Thyroid gland (tissue), 4 donors: ENCODE data around the gene FBXL19. TPM values are rescaled to one million over a fixed set of nuclear protein-coding genes. Genes with fewer than 3 reads are reported as not detected.

Source experiments
- DNase-seq, 2 donors: peaks; one replicate each; pipeline ENCODE4 v3.0.0-alpha.2; 2019
- H3K27ac ChIP-seq, 3 donors: fragments of 200-600 bp; sonication (generic); 1 replicate in 2 of 3; 2 replicates in 1 of 3; pipeline ENCODE4 v1.5.1; 2016 to 2019; ENCODE audit warnings: mild to moderate bottlenecking in 1 of 3, moderate library complexity in 1 of 3
- H3K27me3 ChIP-seq: fragments of 200-600 bp; sonication (generic); one replicate; pipeline ENCODE4 v1.5.1; 2019
- H3K36me3 ChIP-seq, 2 donors: fragments of 200-600 bp; sonication (generic); one replicate each; pipeline ENCODE4 v1.5.1; 2016 to 2019
- H3K4me1 ChIP-seq, 2 donors: fragments of 200-600 bp; sonication (generic); one replicate each; pipeline ENCODE4 v1.5.1; 2017 to 2019
- H3K4me3 ChIP-seq, 3 donors: fragments of 200-600 bp; sonication (generic); replicated peaks in 1 of 3; 1 replicate in 2 of 3; 2 replicates in 1 of 3; pipeline ENCODE4 v1.5.1; 2016; ENCODE audit warnings: mild to moderate bottlenecking in 1 of 3
- H3K9me3 ChIP-seq: fragments of 200-600 bp; sonication (generic); one replicate; pipeline ENCODE4 v1.5.1; 2017
- POLR2A ChIP-seq, 2 donors: fragments of 450-650 bp; IDR thresholded peaks; one replicate each; pipeline ENCODE4 v1.6.1; 2017; ENCODE audit warnings: antibody characterized with exemption in 2 of 2, mild to moderate bottlenecking in 2 of 2, moderate library complexity in 1 of 2
- whole genome bisulfite sequencing, 2 donors: methylation state at CpG; one replicate each; pipeline ENCODE4 v1.1.5; 2017; 5-methylcytosine and 5-hydroxymethylcytosine counted together
- intact Hi-C: fragments of 100-400 bp; cut with DNase I; formaldehyde crosslinking; loops from one replicate; pipeline ENCODE4 v1.15.1; 2023
- total RNA-seq, 4 donors: library from RNA; depleted of rRNA; stranded (reverse); fragments of >200 nt; gene quantifications; one replicate each; pipeline ENCODE4 v1.2.3, GENCODE V29; 2016
- TF ChIP-seq, protein P1 (sequence below), 6 experiments: fragments of 200-600 bp in 3 of 6; fragments of 450-650 bp in 3 of 6; sonication (generic) in 3 of 6; IDR thresholded peaks; one replicate each; pipeline ENCODE4 v1.5.1; 2016 to 2019; ENCODE audit warnings: antibody characterized with exemption in 6 of 6, mild to moderate bottlenecking in 2 of 6, inconsistent platforms in 1 of 6, moderate library complexity in 1 of 6

Gene FBXL19
- total RNA-seq, 4 donors from 2014 or later: 11.7 to 24.0 (median 14.4) TPM

DNA sequence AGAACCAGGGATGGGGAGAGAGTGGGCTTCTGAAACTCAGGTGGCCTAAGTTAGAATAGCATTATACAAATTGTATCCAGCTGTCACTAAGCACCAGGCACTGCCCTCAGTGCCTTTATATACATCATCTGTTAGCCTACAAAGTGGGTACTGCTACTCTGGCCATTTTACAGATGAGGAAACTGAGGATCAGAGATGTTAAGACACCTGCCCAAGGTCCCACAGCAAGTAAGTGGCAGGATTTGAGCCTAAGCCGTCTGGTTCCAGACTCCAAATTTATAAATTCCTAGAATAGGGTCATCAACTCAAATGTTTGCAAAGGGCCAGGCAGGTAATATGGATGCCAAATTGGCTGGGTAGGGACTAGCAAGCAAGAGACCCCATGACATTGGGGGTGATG is 27.8 kb downstream of the FBXL19 start:
- Histone ChIP-seq H3K36me3 (no peaks in the 10 kb centered on the region), H3K27me3 (no peaks in the 10 kb centered on the region), H3K9me3 (no peaks in the 10 kb centered on the region), H3K4me3 (no peak overlapping the region), H3K27ac (peak overlapping the region in 2 of 3 donors; percentile 33 to 34), H3K4me1 (peaks cover 20 to 29% of the 10 kb centered on the region in 2 donors)
- TF ChIP-seq, protein P1, sequence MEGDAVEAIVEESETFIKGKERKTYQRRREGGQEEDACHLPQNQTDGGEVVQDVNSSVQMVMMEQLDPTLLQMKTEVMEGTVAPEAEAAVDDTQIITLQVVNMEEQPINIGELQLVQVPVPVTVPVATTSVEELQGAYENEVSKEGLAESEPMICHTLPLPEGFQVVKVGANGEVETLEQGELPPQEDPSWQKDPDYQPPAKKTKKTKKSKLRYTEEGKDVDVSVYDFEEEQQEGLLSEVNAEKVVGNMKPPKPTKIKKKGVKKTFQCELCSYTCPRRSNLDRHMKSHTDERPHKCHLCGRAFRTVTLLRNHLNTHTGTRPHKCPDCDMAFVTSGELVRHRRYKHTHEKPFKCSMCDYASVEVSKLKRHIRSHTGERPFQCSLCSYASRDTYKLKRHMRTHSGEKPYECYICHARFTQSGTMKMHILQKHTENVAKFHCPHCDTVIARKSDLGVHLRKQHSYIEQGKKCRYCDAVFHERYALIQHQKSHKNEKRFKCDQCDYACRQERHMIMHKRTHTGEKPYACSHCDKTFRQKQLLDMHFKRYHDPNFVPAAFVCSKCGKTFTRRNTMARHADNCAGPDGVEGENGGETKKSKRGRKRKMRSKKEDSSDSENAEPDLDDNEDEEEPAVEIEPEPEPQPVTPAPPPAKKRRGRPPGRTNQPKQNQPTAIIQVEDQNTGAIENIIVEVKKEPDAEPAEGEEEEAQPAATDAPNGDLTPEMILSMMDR (IDR thresholded peaks at IDR 0.05): no peak
- TF ChIP-seq POLR2A (IDR thresholded peaks at IDR 0.05): no peak
- DNase-seq: no peak
- intact Hi-C loops: no loop called here
- whole genome bisulfite sequencing, 2 donors: 60 to 84% methylated on average over 1 of the region's 1 CpG

DNA sequence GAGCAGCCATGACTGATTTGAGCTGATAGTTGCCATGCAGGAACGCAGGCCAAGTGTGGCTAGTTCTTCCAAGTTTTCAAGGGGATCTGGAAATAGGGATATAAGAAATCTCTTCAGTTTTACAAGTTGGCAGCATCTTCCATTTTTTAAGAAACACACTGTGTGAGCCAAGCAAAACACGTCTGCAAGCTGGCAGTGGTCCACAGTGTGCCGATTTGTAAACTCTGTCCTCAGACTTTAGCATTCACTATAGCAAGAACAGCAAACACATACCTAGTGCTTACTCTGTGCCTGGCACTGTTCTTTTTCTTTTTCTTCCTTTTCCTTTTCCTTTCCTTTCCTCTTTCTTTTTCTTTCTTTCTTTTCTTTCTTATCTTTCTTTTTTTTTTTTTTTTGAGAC is 28.4 kb downstream of the FBXL19 start:
- no peak overlapping the region for H3K4me3 ChIP-seq

DNA sequence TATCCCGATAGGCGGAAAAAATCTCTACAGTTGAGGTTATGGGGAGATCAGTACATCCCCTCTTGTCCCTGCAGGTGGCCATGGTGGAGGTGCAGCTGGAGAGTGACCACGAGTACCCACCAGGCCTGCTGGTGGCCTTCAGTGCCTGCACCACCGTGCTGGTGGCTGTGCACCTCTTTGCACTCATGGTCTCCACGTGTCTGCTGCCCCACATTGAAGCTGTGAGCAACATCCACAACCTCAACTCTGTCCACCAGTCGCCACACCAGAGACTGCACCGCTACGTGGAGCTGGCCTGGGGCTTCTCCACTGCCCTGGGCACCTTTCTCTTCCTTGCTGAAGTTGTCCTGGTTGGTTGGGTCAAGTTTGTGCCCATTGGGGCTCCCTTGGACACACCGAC is 29.7 kb downstream of the FBXL19 start:
- H3K9me3 ChIP-seq: no peaks in the 10 kb centered on the region
- WGBS, 2 donors: 86 to 87% methylated on average over 2 to 8 of the region's 9 CpGs
- DNase-seq: no peak
- intact Hi-C loops: no loop called here
- no peak for TF ChIP-seq POLR2A (IDR thresholded peaks at IDR 0.05)
- TF ChIP-seq, protein P1 (IDR thresholded peaks at IDR 0.05): no peak
- H3K4me1 ChIP-seq: peaks cover 24 to 25% of the 10 kb centered on the region in 2 donors
- no peak overlapping the region for H3K4me3 ChIP-seq
- no peaks in the 10 kb centered on the region for H3K36me3 ChIP-seq
- H3K27me3 ChIP-seq: no peaks in the 10 kb centered on the region
- H3K27ac ChIP-seq: peak overlapping the region in 1 of 3 donors; percentile 40

More for the DNA sequence above, 28.4 kb downstream of the FBXL19 start:
- no peaks in the 10 kb centered on the region for H3K27me3 ChIP-seq
- DNase-seq: peak; percentile 51 to 71
- no peaks in the 10 kb centered on the region for H3K9me3 ChIP-seq
- WGBS, 2 donors: 22 to 23% methylated on average over 3 of the region's 3 CpGs
- intact Hi-C loops: no loop called here
- no peaks in the 10 kb centered on the region for H3K36me3 ChIP-seq
- H3K27ac ChIP-seq: no peak overlapping the region
- H3K4me1 ChIP-seq: peaks cover 22 to 29% of the 10 kb centered on the region in 2 donors
- TF ChIP-seq, protein P1 (IDR thresholded peaks at IDR 0.05): no peak
- no peak for TF ChIP-seq POLR2A (IDR thresholded peaks at IDR 0.05)

DNA sequence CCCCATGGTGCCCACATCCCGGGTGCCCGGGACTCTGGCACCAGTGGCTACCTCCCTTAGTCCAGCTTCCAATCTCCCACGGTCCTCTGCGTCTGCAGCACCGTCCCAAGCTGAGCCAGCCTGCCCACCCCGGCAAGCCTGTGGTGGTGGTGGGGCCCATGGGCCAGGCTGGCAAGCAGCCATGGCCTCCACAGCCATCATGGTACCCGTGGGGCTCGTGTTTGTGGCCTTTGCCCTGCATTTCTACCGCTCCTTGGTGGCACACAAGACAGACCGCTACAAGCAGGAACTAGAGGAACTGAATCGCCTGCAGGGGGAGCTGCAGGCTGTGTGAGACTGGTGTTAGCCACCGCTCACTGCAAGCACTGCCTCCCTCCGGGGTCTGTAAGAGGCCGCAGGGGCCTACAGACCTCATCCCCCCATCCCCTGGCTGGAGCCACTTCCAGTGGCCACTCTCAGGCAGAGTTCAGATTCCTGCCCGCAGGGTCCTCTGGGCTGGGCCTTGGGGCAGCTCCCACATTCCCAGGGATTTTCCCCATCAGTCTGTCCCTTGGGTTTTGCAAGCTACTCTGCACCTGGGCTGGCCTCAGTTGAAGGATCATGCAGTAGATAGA is 30.2 kb downstream of the FBXL19 start:
- no peaks in the 10 kb centered on the region for H3K27me3 ChIP-seq
- no peaks in the 10 kb centered on the region for H3K36me3 ChIP-seq
- 44 to 80% methylated on average over 1 to 6 of the region's 15 CpGs for WGBS, 2 donors
- DNase-seq: peak; percentile 48 to 52
- H3K4me1 ChIP-seq: peaks cover 27 to 29% of the 10 kb centered on the region in 2 donors
- H3K9me3 ChIP-seq: no peaks in the 10 kb centered on the region
- H3K27ac ChIP-seq: peak overlapping the region in 1 of 3 donors; percentile 40
- intact Hi-C loops: no loop called here
- no peak overlapping the region for H3K4me3 ChIP-seq
- TF ChIP-seq, protein P1 (IDR thresholded peaks at IDR 0.05): peak in 5 of 6 experiments; percentile 8 to 56 (median 37)
- no peak for TF ChIP-seq POLR2A (IDR thresholded peaks at IDR 0.05)

DNA sequence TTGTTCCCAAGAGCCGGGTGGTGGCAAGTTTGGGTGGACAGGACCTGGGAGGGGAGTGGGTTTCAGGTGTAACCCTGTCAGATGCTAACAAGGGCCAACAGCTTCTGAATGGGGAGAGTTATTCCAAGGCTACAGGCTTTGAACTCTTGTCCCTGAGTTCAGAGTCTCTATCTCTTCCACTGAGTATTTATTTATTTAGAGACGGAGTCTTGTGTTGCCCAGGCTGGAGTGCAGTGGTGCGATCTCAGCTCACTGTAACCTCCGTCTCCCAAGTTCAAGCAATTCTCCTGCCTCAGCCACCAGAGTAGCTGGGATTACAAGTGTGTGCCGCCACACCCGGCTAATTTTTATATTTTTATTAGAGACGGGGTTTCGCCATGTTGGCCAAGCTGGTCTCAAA is 31.6 kb downstream of the FBXL19 start:
- H3K9me3 ChIP-seq: no peaks in the 10 kb centered on the region
- 83 to 88% methylated on average over 8 of the region's 8 CpGs for WGBS, 2 donors
- H3K36me3 ChIP-seq: peaks cover 2 to 9% of the 10 kb centered on the region in 2 donors
- intact Hi-C loops: no loop called here
- H3K27me3 ChIP-seq: no peaks in the 10 kb centered on the region
- TF ChIP-seq, protein P1 (IDR thresholded peaks at IDR 0.05): no peak
- TF ChIP-seq POLR2A (IDR thresholded peaks at IDR 0.05): no peak
- H3K4me3 ChIP-seq: no peak overlapping the region
- H3K4me1 ChIP-seq: peaks cover 33% of the 10 kb centered on the region in 2 donors
- no peak overlapping the region for H3K27ac ChIP-seq
- DNase-seq: no peak
